ENCODE measurements around the gene HIC1. TPM values are rescaled to one million over a fixed set of nuclear protein-coding genes. Genes with fewer than 3 reads are reported as not detected.

Gene HIC1
- polyA plus RNA-seq, 3 donors = 0.13 to 14.2 (median 0.30) TPM

- Histone ChIP-seq H3K4me2 (replicated peaks; ENCODE audit: extremely low read depth, low read length, poor library complexity, severe bottlenecking) (peak overlapping the region; percentile 85), H4K20me1 (ENCODE audit: insufficient read depth, low read length) (peaks cover 14% of the 10 kb centered on the region), H3K36me3 (replicated peaks in 1 of 2; ENCODE audit: control insufficient read depth in 1 of 2, insufficient read depth in 2 of 2, low read length in 2 of 2) (peaks cover 7 to 23% of the 10 kb centered on the region in 2 donors), H3K27me3 (ENCODE audit: control insufficient read depth in 2 of 2, insufficient read depth in 2 of 2, low read length in 2 of 2) (peaks cover 19 to 32% of the 10 kb centered on the region in 2 donors), H3K4me3 (replicated peaks in 1 of 3; ENCODE audit: low read depth in 2 of 3, low read length in 3 of 3) (peak overlapping the region; percentile 16 to 76 (median 47)), H3K4me1 (ENCODE audit: control insufficient read depth in 1 of 2, insufficient read depth in 2 of 2, low read length in 2 of 2) (peaks cover 37 to 68% of the 10 kb centered on the region in 2 donors), H3K27ac (ENCODE audit: low read depth in 1 of 2, low read length in 2 of 2) (peak overlapping the region; percentile 35 to 67), H3K9ac (ENCODE audit: insufficient read depth, low read length, poor library complexity, severe bottlenecking) (peak overlapping the region; percentile 53), H3K9me3 (replicated peaks in 1 of 2; ENCODE audit: control insufficient read depth in 1 of 2, insufficient read depth in 1 of 2, low read length in 2 of 2) (peaks cover 0 to 3% of the 10 kb centered on the region in 2 donors), H3K79me2 (ENCODE audit: insufficient read depth, low read length) (no peaks in the 10 kb centered on the region), H2AFZ (ENCODE audit: insufficient read depth, low read depth, low read length, poor library complexity, severe bottlenecking) (no peak overlapping the region)
- Mint-ChIP-seq H3K4me3 (peak overlapping the region; percentile 80 to 90), H3K27me3 (ENCODE audit: low read depth in 3 of 3) (peaks cover 24 to 65% (median 32%) of the 10 kb centered on the region in 3 donors), H3K9me3 (peaks cover 0 to 6% (median 0%) of the 10 kb centered on the region in 7 donors), H3K4me1 (peaks cover 29% of the 10 kb centered on the region), H3K27ac (peak overlapping the region in 3 of 7 donors; percentile 40 to 72 (median 40)), H3K36me3 (peaks cover 32 to 36% of the 10 kb centered on the region in 2 donors)
- DNase-seq = peak; percentile 76 to 81 (median 81)
- under 1% methylated on average over 45 of the region's 78 CpGs for WGBS (ENCODE audit: insufficient coverage)
- intact Hi-C loops (cut with micrococcal nuclease) = loop anchor here (2.0 to 10.0 kb wide), 4 partner anchors 28 to 98 kb away; no protein-coding TSS in a partner anchor
- peak; percentile 91 for TF ChIP-seq CTCF (IDR thresholded peaks at IDR 0.05)
These were observed 4.0 kb downstream of the HIC1 start for GRCh38 chr17:2058586-2059546.
